K562 (cell line): Measurements from ENCODE around the gene WARS2. TPM values are rescaled to one million over a fixed set of nuclear protein-coding genes. Genes with fewer than 3 reads are reported as not detected.
A peak's percentile ranks its signal among the peaks of the same experiment; 100 is the strongest.

Experiments used
- ATAC-seq: fragments of 200-7000 bp; cut with Tn5 transposase; 3 replicates; pipeline ENCODE4 v1.9.1; 2020; ENCODE audit warnings: moderate library complexity
- BruUV-seq: library from RNA; stranded (reverse); fragments of 400-500 nt; replicated peaks from 2 replicates; lab custom pipeline; 2021; lab: Mats Ljungman, UMichigan
- CTCF ChIA-PET: fragments of 300-600 bp; formaldehyde crosslinking; extraction: SDS; loops from one replicate; lab custom pipeline; 2021; ENCODE audit warnings: low intra/inter-chr PET ratio; lab: Yijun Ruan, JAX
- POLR2A ChIA-PET: fragments of 300-600, 350-650 bp; sonication (Branson Sonifier 250); formaldehyde crosslinking; extraction: SDS; loops from one replicate; lab custom pipeline; 2021; ENCODE audit warnings: antibody characterized with exemption, inconsistent platforms; lab: Yijun Ruan, JAX
- DNase-seq, 4 experiments: peaks; one replicate each; pipeline versions ENCODE4 v3.0.0 to v3.0.0-alpha.2; 2011 to 2018; ENCODE audit warnings: low spot score in 3 of 4, mixed read lengths in 3 of 4; ENCODE audit errors: extremely low read depth in 1 of 4
- FAIRE-seq: peaks from 2 replicates; lab custom pipeline; 2011; peaks lifted over from hg19 to GRCh38; lab: Jason Lieb, UNC
- H2AFZ ChIP-seq: 2 replicates; pipeline ENCODE4 v1.6.0; 2011; ENCODE audit warnings: low read depth, low read length, control low read depth, inconsistent platforms
- H3K27ac ChIP-seq: fragments of 200-600 bp; 3 replicates; pipeline ENCODE4 v1.8.0; 2011; ENCODE audit warnings: low read depth, mild to moderate bottlenecking, control low read depth, inconsistent platforms, low read length, moderate library complexity, mixed read lengths; ENCODE audit errors: extremely low read depth
- H3K27me3 ChIP-seq, 2 experiments: fragments of 300-600 bp in 1 of 2; 2 replicates in 1 of 2; 3 replicates in 1 of 2; pipeline versions ENCODE4 v1.6.0 to v1.8.0; 2011; ENCODE audit warnings: inconsistent platforms in 2 of 2, low read length in 2 of 2, mild to moderate bottlenecking in 1 of 2, mixed read lengths in 1 of 2, moderate library complexity in 1 of 2; ENCODE audit not compliant: control insufficient read depth in 2 of 2, insufficient read depth in 2 of 2
- H3K36me3 ChIP-seq: fragments of 300-600 bp; 3 replicates; pipeline ENCODE4 v1.8.0; 2011; ENCODE audit warnings: mild to moderate bottlenecking, low read length, inconsistent platforms; ENCODE audit not compliant: control insufficient read depth, insufficient read depth
- H3K4me1 ChIP-seq, 2 experiments: fragments of 200-600 bp in 1 of 2; replicated peaks in 1 of 2; 2 replicates in 1 of 2; 3 replicates in 1 of 2; pipeline versions ENCODE4 v1.5.1 to v1.8.0; 2011; ENCODE audit warnings: inconsistent platforms in 2 of 2, low read length in 2 of 2, mild to moderate bottlenecking in 1 of 2, mixed read lengths in 1 of 2, moderate library complexity in 1 of 2; ENCODE audit not compliant: control insufficient read depth in 2 of 2, insufficient read depth in 2 of 2
- H3K4me2 ChIP-seq: 2 replicates; pipeline ENCODE4 v1.6.1; 2011; ENCODE audit warnings: low read length, control low read depth, inconsistent platforms, mixed read lengths; ENCODE audit not compliant: insufficient read depth
- H3K4me3 ChIP-seq: fragments of 200-600 bp; sonication (generic), shearing (Covaris generic); 2 replicates; pipeline ENCODE4 v1.5.1; 2016; ENCODE audit warnings: control low read depth, inconsistent platforms
- H3K79me2 ChIP-seq: fragments of 200-600 bp; 3 replicates; pipeline ENCODE4 v1.8.0; 2011; ENCODE audit warnings: low read length, inconsistent platforms; ENCODE audit not compliant: control insufficient read depth, insufficient read depth
- H3K9ac ChIP-seq, 2 experiments: 2 replicates each; pipeline versions ENCODE4 v1.6.0 to v1.6.1; 2011; ENCODE audit warnings: low read depth in 2 of 2, low read length in 2 of 2, control low read depth in 1 of 2, inconsistent platforms in 1 of 2, mild to moderate bottlenecking in 1 of 2, mixed read lengths in 1 of 2; ENCODE audit not compliant: insufficient read depth in 1 of 2
- H3K9me1 ChIP-seq: one replicate; pipeline ENCODE4 v1.6.0; 2011; ENCODE audit warnings: inconsistent platforms, mild to moderate bottlenecking, low read length, moderate library complexity; ENCODE audit not compliant: control insufficient read depth, insufficient read depth
- H3K9me3 ChIP-seq: replicated peaks from 2 replicates; pipeline ENCODE4 v1.5.1; 2011; ENCODE audit warnings: low read depth, low read length, inconsistent platforms; ENCODE audit not compliant: control insufficient read depth, insufficient read depth
- H4K20me1 ChIP-seq: replicated peaks from 2 replicates; pipeline ENCODE4 v1.6.1; 2011; ENCODE audit warnings: low read length, inconsistent platforms, mixed read lengths; ENCODE audit not compliant: control insufficient read depth, insufficient read depth
- MAZ ChIP-seq, 2 experiments: fragments of 450-650 bp in 1 of 2; sonication (generic) in 1 of 2; formaldehyde crosslinking; IDR thresholded peaks in 1 of 2; conservative IDR thresholded peaks in 1 of 2; 2 replicates each; pipeline versions ENCODE4 v1.4.0 to v1.5.0; 2020; ENCODE audit warnings: mild to moderate bottlenecking in 1 of 2, missing genetic modification reagents in 1 of 2
- SIN3B ChIP-seq: fragments of 450-650 bp; IDR thresholded peaks from 2 replicates; pipeline ENCODE4 v1.6.1; 2017; ENCODE audit warnings: low read depth, mild to moderate bottlenecking, moderate library complexity
- WGBS: fragments of 100-300 bp; shearing (Covaris generic); methylation state at CpG from one replicate; pipeline ENCODE4 v1.1.6; 2016; ENCODE audit warnings: low coverage, mixed read lengths; ENCODE audit not compliant: insufficient coverage; ENCODE audit errors: missing lambda C conversion rate; 5-methylcytosine and 5-hydroxymethylcytosine counted together
- in situ Hi-C: fragments of 300-500 bp; cut with MboI; formaldehyde crosslinking; loops from 4 replicates; pipeline ENCODE4 v1.15.0; 2018; ENCODE audit warnings: inconsistent platforms, mixed read lengths
- intact Hi-C: fragments of 100-400 bp; cut with micrococcal nuclease; formaldehyde crosslinking; loops from 2 replicates; pipeline ENCODE4 v1.14.2; 2022
- polyA plus RNA-seq, 8 experiments: library from polyadenylated mRNA; depleted of rRNA in 4 of 8; stranded (reverse) in 5 of 8; unstranded in 3 of 8; fragments of >200 nt; fragmentation: Nextera tagmentation in 2 of 8; fragmentation: Illumina TruSeq in 1 of 8; extraction: Ambion mirVana in 2 of 8; extraction: Trizol in 1 of 8; gene quantifications; 2 replicates each; pipeline versions ENCODE4 v1.2.1 to v1.2.3, GENCODE V29; 2011 to 2014; ENCODE audit warnings: inconsistent platforms in 1 of 8, missing spikeins in 1 of 8
- total RNA-seq, 7 experiments: library from RNA; depleted of rRNA in 6 of 7; stranded (reverse); fragments of >200 nt in 6 of 7; fragmentation: Illumina TruSeq in 2 of 7; extraction: Trizol in 2 of 7; gene quantifications; 2 replicates each; pipeline versions ENCODE4 v1.2.1 to v1.2.3, GENCODE V29; 2011 to 2021; ENCODE audit warnings: low replicate concordance in 1 of 7
- TF ChIP-seq, protein P1 (sequence below): fragments of 250-450 bp; sonication (Bioruptor Pico); IDR thresholded peaks from 2 replicates; pipeline ENCODE4 v1.4.0; 2020; ENCODE audit warnings: mild to moderate bottlenecking, moderate library complexity
- TF ChIP-seq, protein P2 (sequence below), 2 experiments: fragments of 450-650 bp in 1 of 2; sonication (generic) in 1 of 2; formaldehyde crosslinking in 1 of 2; IDR thresholded peaks in 1 of 2; conservative IDR thresholded peaks in 1 of 2; 2 replicates each; pipeline versions ENCODE4 v1.6.1 to v1.8.1; 2016 to 2023; ENCODE audit warnings: mild to moderate bottlenecking in 2 of 2, moderate library complexity in 2 of 2, inconsistent platforms in 1 of 2, missing genetic modification reagents in 1 of 2

Gene WARS2
- total and polyA plus RNA-seq, 9 of the 15 experiments (the other 6 are each of a cell fraction or from before 2014, with no cell fraction given), result 5.7 to 18.0 (median 16.9) TPM

DNA sequence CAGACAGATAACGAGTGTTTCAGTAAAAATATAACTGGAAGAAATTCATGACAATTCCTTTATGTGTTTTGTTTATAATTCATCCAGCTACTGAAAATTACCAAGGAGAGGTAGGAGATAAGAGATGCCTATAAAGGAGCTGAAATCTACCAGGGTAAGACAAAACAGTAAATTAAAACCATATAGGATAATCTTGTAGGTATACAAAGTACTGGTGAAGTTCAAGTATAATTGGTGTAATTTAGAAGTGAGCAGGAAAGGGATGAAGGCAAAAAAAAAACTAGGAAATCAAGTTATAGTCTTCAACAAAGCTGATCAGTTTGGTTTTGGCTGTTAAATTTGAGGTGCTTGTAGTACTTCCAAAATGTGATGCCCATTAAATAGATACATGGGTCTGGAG, 1.2 kb upstream of the WARS2 start:
- TF ChIP-seq, protein P1, sequence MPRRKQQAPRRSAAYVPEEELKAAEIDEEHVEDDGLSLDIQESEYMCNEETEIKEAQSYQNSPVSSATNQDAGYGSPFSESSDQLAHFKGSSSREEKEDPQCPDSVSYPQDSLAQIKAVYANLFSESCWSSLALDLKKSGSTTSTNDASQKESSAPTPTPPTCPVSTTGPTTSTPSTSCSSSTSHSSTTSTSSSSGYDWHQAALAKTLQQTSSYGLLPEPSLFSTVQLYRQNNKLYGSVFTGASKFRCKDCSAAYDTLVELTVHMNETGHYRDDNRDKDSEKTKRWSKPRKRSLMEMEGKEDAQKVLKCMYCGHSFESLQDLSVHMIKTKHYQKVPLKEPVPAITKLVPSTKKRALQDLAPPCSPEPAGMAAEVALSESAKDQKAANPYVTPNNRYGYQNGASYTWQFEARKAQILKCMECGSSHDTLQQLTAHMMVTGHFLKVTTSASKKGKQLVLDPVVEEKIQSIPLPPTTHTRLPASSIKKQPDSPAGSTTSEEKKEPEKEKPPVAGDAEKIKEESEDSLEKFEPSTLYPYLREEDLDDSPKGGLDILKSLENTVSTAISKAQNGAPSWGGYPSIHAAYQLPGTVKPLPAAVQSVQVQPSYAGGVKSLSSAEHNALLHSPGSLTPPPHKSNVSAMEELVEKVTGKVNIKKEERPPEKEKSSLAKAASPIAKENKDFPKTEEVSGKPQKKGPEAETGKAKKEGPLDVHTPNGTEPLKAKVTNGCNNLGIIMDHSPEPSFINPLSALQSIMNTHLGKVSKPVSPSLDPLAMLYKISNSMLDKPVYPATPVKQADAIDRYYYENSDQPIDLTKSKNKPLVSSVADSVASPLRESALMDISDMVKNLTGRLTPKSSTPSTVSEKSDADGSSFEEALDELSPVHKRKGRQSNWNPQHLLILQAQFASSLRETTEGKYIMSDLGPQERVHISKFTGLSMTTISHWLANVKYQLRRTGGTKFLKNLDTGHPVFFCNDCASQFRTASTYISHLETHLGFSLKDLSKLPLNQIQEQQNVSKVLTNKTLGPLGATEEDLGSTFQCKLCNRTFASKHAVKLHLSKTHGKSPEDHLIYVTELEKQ (CRISPR knock-in tag), result no peak
- 0 out of 4 replicates have a peak, but pooled peaks of 1 of the 2 experiments have one; percentile 26 for TF ChIP-seq MAZ (CRISPR knock-in tag; conservative IDR thresholded peaks at IDR 0.05 in 1 of 2, IDR thresholded peaks at IDR 0.05 in 1 of 2)
- no peak for TF ChIP-seq SIN3B
- TF ChIP-seq, protein P2, sequence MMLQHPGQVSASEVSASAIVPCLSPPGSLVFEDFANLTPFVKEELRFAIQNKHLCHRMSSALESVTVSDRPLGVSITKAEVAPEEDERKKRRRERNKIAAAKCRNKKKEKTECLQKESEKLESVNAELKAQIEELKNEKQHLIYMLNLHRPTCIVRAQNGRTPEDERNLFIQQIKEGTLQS (IDR thresholded peaks at IDR 0.05), result no peak
- TF ChIP-seq, protein P2 (CRISPR knock-in tag; conservative IDR thresholded peaks at IDR 0.05), result no peak
- H3K79me2 ChIP-seq, result peaks cover 41% of the 10 kb centered on the region
- intact Hi-C loops, result loop anchor here (1.0 to 10.0 kb wide), 2 partner anchors 57 to 134 kb away; no protein-coding TSS in a partner anchor
- in situ Hi-C loops, result no loop called here
- ChIA-PET POLR2A (interaction anchor here (0.6 to 2.2 kb wide), 11 partner anchors 11 to 1212 kb away, joined by 3 to 13 read pairs (median 3); no protein-coding TSS in a partner anchor), CTCF (no interaction called here)
- peak overlapping the region; percentile 54 for H3K4me3 ChIP-seq
- peak overlapping the region; percentile 92 for H2AFZ ChIP-seq
- H3K9ac ChIP-seq, result peak overlapping the region in 1 of 2 experiments; percentile 90; a peak in 3 of 4 replicates
- no peaks in the 10 kb centered on the region for H3K9me3 ChIP-seq
- H3K27me3 ChIP-seq, result no peaks in the 10 kb centered on the region
- peak overlapping the region; percentile 92; the same call in 2 of the 3 replicates for H3K27ac ChIP-seq
- H3K4me2 ChIP-seq, result peak overlapping the region; percentile 96
- H3K4me1 ChIP-seq, result peaks cover 0 to 6% of the 10 kb centered on the region in 2 experiments; a peak in 2 of 5 replicates
- DNase-seq, result no peak
- H3K9me1 ChIP-seq, result no peaks in the 10 kb centered on the region
- ATAC-seq, result no peak
- no TSS peak for BruUV-seq
- 0% methylated on average over 1 of the region's 1 CpG for WGBS
- no peaks in the 10 kb centered on the region; the same call in 1 of the 3 replicates for H3K36me3 ChIP-seq
- no peak for FAIRE-seq
- no peaks in the 10 kb centered on the region for H4K20me1 ChIP-seq
